Panc1 (cell line): Measurements from ENCODE around the gene CSK. TPM values are rescaled to one million over a fixed set of nuclear protein-coding genes. Genes with fewer than 3 reads are reported as not detected.

Source experiments
- ATAC-seq: fragments of 200-7000 bp; cut with Tn5 transposase; 2 replicates; pipeline ENCODE4 v1.9.1; 2020; ENCODE audit warnings: mild to moderate bottlenecking, moderate library complexity
- BruUV-seq: library from RNA; stranded (reverse); fragments of 400-500 nt; replicated peaks from 2 replicates; lab custom pipeline; 2021; lab: Mats Ljungman, UMichigan
- CTCF ChIA-PET: fragments of 300-600 bp; sonication (Branson Sonifier 250); formaldehyde crosslinking; loops from one replicate; lab custom pipeline; 2022; ENCODE audit warnings: antibody characterized with exemption; lab: Charles Lee
- POLR2A ChIA-PET: fragments of 300-600 bp; sonication (Branson Sonifier 250); formaldehyde crosslinking; loops from one replicate; lab custom pipeline; 2022; ENCODE audit warnings: antibody characterized with exemption; lab: Charles Lee
- DNase-seq: peaks from one replicate; pipeline ENCODE4 v3.0.0-alpha.2; 2010; ENCODE audit warnings: low read depth, low spot score
- H3K27ac ChIP-seq: 2 replicates; pipeline ENCODE4 v1.5.1; 2011; ENCODE audit warnings: mild to moderate bottlenecking, low read length, inconsistent platforms
- H3K27me3 ChIP-seq: fragments of 200-500 bp; sonication (Bioruptor generic); 2 replicates; pipeline ENCODE4 v1.6.0; 2014; ENCODE audit warnings: low read length, inconsistent platforms; ENCODE audit not compliant: control insufficient read depth, insufficient read depth
- H3K36me3 ChIP-seq: fragments of 200-500 bp; sonication (Bioruptor generic); 2 replicates; pipeline ENCODE4 v1.5.1; 2014; ENCODE audit warnings: inconsistent platforms, mild to moderate bottlenecking, low read length, moderate library complexity; ENCODE audit not compliant: control insufficient read depth, insufficient read depth
- H3K4me1 ChIP-seq: 2 replicates; pipeline ENCODE4 v1.5.1; 2011; ENCODE audit warnings: inconsistent platforms, mild to moderate bottlenecking, low read length, moderate library complexity; ENCODE audit not compliant: control insufficient read depth, insufficient read depth
- H3K4me3 ChIP-seq, 2 experiments: 2 replicates each; pipeline ENCODE4 v1.5.1; 2011 to 2012; ENCODE audit warnings: low read depth in 2 of 2, low read length in 2 of 2, mild to moderate bottlenecking in 2 of 2, inconsistent platforms in 1 of 2, moderate library complexity in 1 of 2
- H3K9me3 ChIP-seq: fragments of 200-500 bp; sonication (Bioruptor generic); 2 replicates; pipeline ENCODE4 v1.5.1; 2014; ENCODE audit warnings: low read depth, mild to moderate bottlenecking, inconsistent platforms, low read length, moderate library complexity; ENCODE audit not compliant: control insufficient read depth, insufficient read depth
- CTCF ChIP-seq: fragments of 450-650 bp; IDR thresholded peaks from 2 replicates; pipeline ENCODE4 v1.5.1; 2017; ENCODE audit warnings: mild to moderate bottlenecking
- POLR2AphosphoS5 ChIP-seq: IDR thresholded peaks from 2 replicates; pipeline ENCODE4 v1.6.1; 2012; ENCODE audit warnings: mild to moderate bottlenecking, low read depth, low read length, moderate library complexity
- REST ChIP-seq, 2 experiments: IDR thresholded peaks; 2 replicates each; pipeline ENCODE4 v1.6.1; 2011 to 2012; ENCODE audit warnings: low read depth in 2 of 2, control low read depth in 1 of 2, low read length in 1 of 2, mild to moderate bottlenecking in 1 of 2, moderate library complexity in 1 of 2; ENCODE audit not compliant: insufficient read depth in 1 of 2
- SIN3A ChIP-seq: IDR thresholded peaks from 2 replicates; pipeline ENCODE4 v1.6.1; 2012; ENCODE audit warnings: low read depth, mild to moderate bottlenecking, low read length, moderate library complexity, borderline replicate concordance; ENCODE audit not compliant: insufficient read depth
- TCF7L2 ChIP-seq: IDR thresholded peaks from 2 replicates; pipeline ENCODE4 v1.6.1; 2011; ENCODE audit warnings: mild to moderate bottlenecking, low read depth, low read length, inconsistent platforms
- in situ Hi-C: cut with HindIII; loops from 2 replicates; pipeline ENCODE4 v1.10.0; 2016; ENCODE audit warnings: low sequenced_read_pairs, low pct_unique_long_range_greater_than_20kb
- intact Hi-C: fragments of 100-400 bp; cut with micrococcal nuclease; formaldehyde crosslinking; loops from one replicate; pipeline ENCODE4 v1.10.0; 2022; ENCODE audit not compliant: unreplicated experiment
- total RNA-seq: library from RNA; stranded (reverse); gene quantifications from one replicate; pipeline ENCODE4 v1.2.1, GENCODE V29; 2021; ENCODE audit not compliant: unreplicated experiment

CSK gene
- total RNA-seq, 1 experiment from 2014 or later, result 81.4 TPM

DNA sequence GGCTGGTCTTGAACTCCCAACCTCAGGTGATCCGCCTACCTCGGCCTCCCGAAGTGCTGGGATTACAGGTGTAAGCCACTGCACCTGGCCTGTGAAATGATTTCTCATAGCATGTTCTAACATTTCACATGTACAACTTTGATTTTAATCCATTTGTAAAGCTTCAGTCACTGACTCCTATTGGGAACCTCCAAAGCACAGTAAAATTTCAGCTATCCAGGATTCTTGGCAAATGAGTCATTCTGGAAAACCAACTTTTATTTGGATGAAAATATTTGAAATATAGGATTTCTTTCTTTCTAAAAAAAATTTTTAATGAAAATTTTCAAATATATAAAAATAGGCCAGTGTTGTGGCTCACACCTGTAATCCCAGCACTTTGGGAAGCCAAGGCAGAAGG, 28.1 kb downstream of the CSK start:
- Histone ChIP-seq H3K4me3 (no peak overlapping the region), H3K27me3 (no peaks in the 10 kb centered on the region), H3K27ac (no peak overlapping the region), H3K9me3 (no peaks in the 10 kb centered on the region), H3K36me3 (no peaks in the 10 kb centered on the region), H3K4me1 (no peaks in the 10 kb centered on the region)
- CTCF ChIA-PET, result interaction anchor here (0.6 kb wide), 1 partner anchor 10 kb away, joined by 4 read pairs; no protein-coding TSS in a partner anchor
- DNase-seq (no peak), ATAC-seq (no peak)
- POLR2A ChIA-PET, result interaction anchor here (0.6 kb wide), 1 partner anchor 37 kb away, joined by 3 read pairs; no protein-coding TSS in a partner anchor
- no TSS peak for BruUV-seq
- in situ Hi-C loops, result no loop called here
- TF ChIP-seq SIN3A (no peak), CTCF (no peak), TCF7L2 (no peak), REST (IDR thresholded peaks at IDR 0.05; ENCODE audit: insufficient read depth in 1 of 2, low read depth in 2 of 2, low read length in 1 of 2) (no peak), POLR2AphosphoS5 (no peak)
- intact Hi-C loops, result no loop called here

GRCh38 chr15:74812533-74812932, 30.7 kb downstream of the CSK start, which contains the start of gene LMAN1L:
LMAN1L (plus strand) TSS chr15:74812835; CDS start chr15:74812855, 20 bp downstream.
- ATAC-seq (no peak), DNase-seq (no peak)
- Histone ChIP-seq H3K27ac (no peak within 1 kb of the TSS), H3K27me3 (no peaks in the 10 kb centered on the region), H3K9me3 (no peaks in the 10 kb centered on the region), H3K4me3 (no peak within 1 kb of the TSS), H3K4me1 (peaks cover 4% of the 10 kb centered on the region; the same call in 1 of the 2 replicates), H3K36me3 (no peaks in the 10 kb centered on the region)
- POLR2A ChIA-PET, result interaction anchor here (0.5 kb wide), 1 partner anchor 145 kb away, joined by 7 read pairs; no protein-coding TSS in a partner anchor
- CTCF ChIA-PET, result interaction anchor here (1.5 kb wide), 1 partner anchor 10 kb away, joined by 3 read pairs; no protein-coding TSS in a partner anchor
- intact Hi-C loops, result no loop called here
- in situ Hi-C loops, result no loop called here
- TF ChIP-seq TCF7L2, result no peak
- TF ChIP-seq POLR2AphosphoS5, result no peak
- TF ChIP-seq CTCF, result no peak
- no peak for TF ChIP-seq SIN3A
- no peak for TF ChIP-seq REST (IDR thresholded peaks at IDR 0.05; ENCODE audit: insufficient read depth in 1 of 2, low read depth in 2 of 2, low read length in 1 of 2)
- BruUV-seq, result no TSS peak
